ENCODE measurements around the gene AMPD3.
A peak's percentile ranks its signal among the peaks of the same experiment; 100 is the strongest.

The AMPD3 gene

GRCh38 chr11:10453261-10453660 lies 1.8 kb upstream of the AMPD3 start:
- no peak for TF ChIP-seq CTCF (IDR thresholded peaks at IDR 0.05; ENCODE audit: borderline replicate concordance, insufficient read depth, low read depth, low read length)
- H3K4me3 ChIP-seq (ENCODE audit: low read depth, low read length) = no peak overlapping the region

- no peak for TF ChIP-seq CTCF (IDR thresholded peaks at IDR 0.05; ENCODE audit: borderline replicate concordance, insufficient read depth, low read depth, low read length)
- peak overlapping the region; percentile 79 for H3K4me3 ChIP-seq (ENCODE audit: low read depth, low read length)
Observed at GRCh38 chr11:10455637-10456487, 798 bp downstream of the AMPD3 start.

- peak overlapping the region; percentile 79 for H3K4me3 ChIP-seq (ENCODE audit: low read depth, low read length)
- TF ChIP-seq CTCF (IDR thresholded peaks at IDR 0.05; ENCODE audit: borderline replicate concordance, insufficient read depth, low read depth, low read length) = no peak
Observed at GRCh38 chr11:10456519-10456918, 1.5 kb downstream of the AMPD3 start.

DNA sequence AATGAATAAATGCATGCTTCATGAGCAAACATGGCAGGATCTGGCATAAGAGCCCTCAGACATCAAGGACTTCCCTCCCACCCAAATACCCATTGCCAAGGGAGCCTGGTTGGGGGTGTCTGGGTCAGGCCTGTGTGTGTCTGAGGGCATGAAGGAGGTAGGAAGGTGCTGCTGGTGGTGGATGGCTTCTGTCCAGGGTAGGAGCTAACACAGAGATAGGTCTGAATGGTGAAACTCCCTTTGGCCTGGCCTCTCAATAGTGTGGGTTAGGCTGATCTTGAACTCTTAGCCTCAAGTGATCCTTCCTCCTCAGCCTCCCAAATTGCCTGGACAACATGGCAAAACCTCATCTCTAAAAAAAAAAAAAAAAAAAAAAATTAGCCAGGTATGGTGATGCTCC lies 2.8 kb downstream of the AMPD3 start:
- peak overlapping the region; percentile 79 for H3K4me3 ChIP-seq (ENCODE audit: low read depth, low read length)
- no peak for TF ChIP-seq CTCF (IDR thresholded peaks at IDR 0.05; ENCODE audit: borderline replicate concordance, insufficient read depth, low read depth, low read length)

GRCh38 chr11:10459029-10459970 lies 4.2 kb downstream of the AMPD3 start:
- TF ChIP-seq CTCF (IDR thresholded peaks at IDR 0.05; ENCODE audit: borderline replicate concordance, insufficient read depth, low read depth, low read length) = no peak
- peak overlapping the region; percentile 48 for H3K4me3 ChIP-seq (ENCODE audit: low read depth, low read length)

DNA sequence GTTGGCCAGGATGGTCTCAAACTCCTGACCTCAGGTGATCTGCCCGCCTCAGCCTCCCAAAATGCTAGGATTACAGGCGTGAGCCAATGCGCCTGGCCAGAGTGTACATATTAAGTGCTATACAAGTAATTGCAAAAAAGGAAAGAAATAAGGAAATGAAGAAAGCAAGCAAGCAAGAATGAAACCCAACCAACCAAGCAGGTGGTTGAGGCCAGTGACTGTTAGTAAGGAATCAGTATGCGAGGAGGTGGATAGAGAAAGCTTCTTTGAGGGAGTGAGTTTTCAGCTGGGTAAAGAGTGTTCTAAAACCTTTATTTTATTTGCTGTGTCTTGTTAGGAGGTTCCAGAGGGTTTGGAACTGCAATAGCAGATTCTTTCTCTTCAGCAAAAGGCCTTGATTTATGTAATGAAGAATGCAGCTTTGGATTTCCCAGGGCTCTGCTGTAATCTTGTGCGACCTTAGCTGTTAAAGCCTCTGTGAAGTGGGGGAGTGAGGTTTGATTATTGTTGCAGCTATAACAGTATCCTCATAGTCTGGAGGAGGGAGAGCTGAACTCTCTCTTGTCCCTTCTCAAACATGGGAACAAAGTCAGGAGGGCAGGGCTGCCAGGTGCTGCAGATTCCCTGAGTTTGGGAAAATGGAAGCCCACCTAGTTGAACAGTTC lies 5.7 kb downstream of the AMPD3 start:
- TF ChIP-seq CTCF (IDR thresholded peaks at IDR 0.05; ENCODE audit: borderline replicate concordance, insufficient read depth, low read depth, low read length) = no peak
- H3K4me3 ChIP-seq (ENCODE audit: low read depth, low read length) = peak overlapping the region; percentile 16

Measured in GM12875 (cell line).